Retinal pigment epithelial cell (primary cell): Measurements from ENCODE around the gene KCNC1.

Experiments
- DNase-seq: peaks from one replicate; pipeline ENCODE4 v3.0.0-alpha.2; 2010; ENCODE audit warnings: low read depth
- H3K4me3 ChIP-seq: 2 replicates; pipeline ENCODE4 v1.5.1; 2011; ENCODE audit warnings: mild to moderate bottlenecking, low read length, control low read depth, moderate library complexity
- TF ChIP-seq, protein P1 (sequence below): conservative IDR thresholded peaks from 2 replicates; pipeline ENCODE4 v1.5.1; 2011; ENCODE audit warnings: low read depth, low read length, control low read depth, inconsistent platforms

Gene KCNC1

GRCh38 chr11:17739945-17740338 lies 5.4 kb downstream of the KCNC1 start:
- no peak for DNase-seq
- TF ChIP-seq, protein P1, sequence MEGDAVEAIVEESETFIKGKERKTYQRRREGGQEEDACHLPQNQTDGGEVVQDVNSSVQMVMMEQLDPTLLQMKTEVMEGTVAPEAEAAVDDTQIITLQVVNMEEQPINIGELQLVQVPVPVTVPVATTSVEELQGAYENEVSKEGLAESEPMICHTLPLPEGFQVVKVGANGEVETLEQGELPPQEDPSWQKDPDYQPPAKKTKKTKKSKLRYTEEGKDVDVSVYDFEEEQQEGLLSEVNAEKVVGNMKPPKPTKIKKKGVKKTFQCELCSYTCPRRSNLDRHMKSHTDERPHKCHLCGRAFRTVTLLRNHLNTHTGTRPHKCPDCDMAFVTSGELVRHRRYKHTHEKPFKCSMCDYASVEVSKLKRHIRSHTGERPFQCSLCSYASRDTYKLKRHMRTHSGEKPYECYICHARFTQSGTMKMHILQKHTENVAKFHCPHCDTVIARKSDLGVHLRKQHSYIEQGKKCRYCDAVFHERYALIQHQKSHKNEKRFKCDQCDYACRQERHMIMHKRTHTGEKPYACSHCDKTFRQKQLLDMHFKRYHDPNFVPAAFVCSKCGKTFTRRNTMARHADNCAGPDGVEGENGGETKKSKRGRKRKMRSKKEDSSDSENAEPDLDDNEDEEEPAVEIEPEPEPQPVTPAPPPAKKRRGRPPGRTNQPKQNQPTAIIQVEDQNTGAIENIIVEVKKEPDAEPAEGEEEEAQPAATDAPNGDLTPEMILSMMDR: no peak
- H3K4me3 ChIP-seq: no peak overlapping the region

GRCh38 chr11:17740649-17741235 lies 6.2 kb downstream of the KCNC1 start:
- TF ChIP-seq, protein P1: no peak
- H3K4me3 ChIP-seq: no peak overlapping the region
- DNase-seq: no peak

GRCh38 chr11:17741487-17741886 lies 6.9 kb downstream of the KCNC1 start:
- no peak overlapping the region for H3K4me3 ChIP-seq
- TF ChIP-seq, protein P1: no peak
- no peak for DNase-seq

DNA sequence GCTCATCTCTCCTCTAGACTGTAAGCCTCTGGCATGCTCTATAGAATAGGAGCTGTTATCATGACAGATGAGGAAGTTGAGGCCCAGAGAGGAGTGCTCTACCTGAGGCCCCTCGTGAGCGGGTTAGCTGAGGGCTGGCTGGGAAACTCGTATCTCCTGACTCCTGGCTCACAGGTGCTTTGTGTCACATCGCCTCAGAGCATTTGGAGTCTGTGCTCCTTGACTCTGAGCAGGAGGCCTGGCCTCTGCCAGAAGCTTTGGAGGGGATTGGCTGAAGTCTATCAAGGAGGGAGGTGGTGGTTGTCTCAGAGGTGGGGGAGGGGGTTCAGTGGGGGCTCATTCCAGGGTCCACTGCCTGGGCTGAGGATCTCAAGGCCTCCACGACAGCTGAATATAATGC lies 7.4 kb downstream of the KCNC1 start:
- TF ChIP-seq, protein P1: no peak
- H3K4me3 ChIP-seq: no peak overlapping the region
- DNase-seq: no peak

- H3K4me3 ChIP-seq: no peak overlapping the region
- TF ChIP-seq, protein P1: no peak
- DNase-seq: no peak
Measured at GRCh38 chr11:17743026-17743807, 8.6 kb downstream of the KCNC1 start.

GRCh38 chr11:17743808-17744119 lies 9.2 kb downstream of the KCNC1 start:
- TF ChIP-seq, protein P1: no peak
- H3K4me3 ChIP-seq: no peak overlapping the region
- DNase-seq: no peak
